Gastroesophageal sphincter (tissue), 4 donors: ENCODE data around the gene PRLR. TPM values are rescaled to one million over a fixed set of nuclear protein-coding genes. Genes with fewer than 3 reads are reported as not detected.

ENCODE experiments used
- ATAC-seq: fragments of 150-250 bp; one replicate; pipeline ENCODE4 v1.9.1; 2016; ENCODE audit warnings: mild to moderate bottlenecking, moderate library complexity
- H3K27ac ChIP-seq, 4 donors: fragments of 200-600 bp; sonication (generic) in 3 of 4; 1 replicate in 3 of 4; 2 replicates in 1 of 4; pipeline ENCODE4 v1.5.1; 2016 to 2019
- H3K27me3 ChIP-seq: fragments of 200-600 bp; sonication (generic); one replicate; pipeline ENCODE4 v1.5.1; 2019
- H3K36me3 ChIP-seq, 2 donors: fragments of 200-600 bp; sonication (generic); one replicate each; pipeline ENCODE4 v1.5.1; 2019; ENCODE audit warnings: control low read depth in 1 of 2
- H3K4me1 ChIP-seq, 3 donors: fragments of 200-600 bp; sonication (generic); 1 replicate in 2 of 3; 2 replicates in 1 of 3; pipeline ENCODE4 v1.5.1; 2016 to 2019; ENCODE audit warnings: control low read depth in 2 of 3
- H3K4me3 ChIP-seq, 2 donors: fragments of 200-600 bp; sonication (generic); one replicate each; pipeline ENCODE4 v1.5.1; 2019; ENCODE audit warnings: mild to moderate bottlenecking in 1 of 2, moderate library complexity in 1 of 2
- H3K9me3 ChIP-seq, 3 donors: fragments of 200-600 bp; sonication (generic); one replicate each; pipeline ENCODE4 v1.5.1; 2017 to 2019; ENCODE audit warnings: control low read depth in 2 of 3
- EP300 ChIP-seq: sonication (generic); formaldehyde crosslinking; IDR thresholded peaks from one replicate; pipeline ENCODE4 v1.6.1; 2017; ENCODE audit warnings: antibody characterized with exemption, mild to moderate bottlenecking
- POLR2A ChIP-seq, 2 donors: fragments of 450-650 bp; IDR thresholded peaks; one replicate each; pipeline ENCODE4 v1.6.1; 2017; ENCODE audit warnings: antibody characterized with exemption in 2 of 2, mild to moderate bottlenecking in 2 of 2, moderate library complexity in 1 of 2
- POLR2AphosphoS5 ChIP-seq: sonication (generic); formaldehyde crosslinking; IDR thresholded peaks from one replicate; pipeline ENCODE4 v1.6.1; 2017; ENCODE audit warnings: antibody characterized with exemption
- WGBS, 2 donors: methylation state at CpG; one replicate each; pipeline ENCODE4 v1.1.5; 2018; ENCODE audit warnings: low coverage in 1 of 2; 5-methylcytosine and 5-hydroxymethylcytosine counted together
- total RNA-seq, 4 donors: library from RNA; depleted of rRNA; stranded (reverse); fragments of >200 nt; gene quantifications; one replicate each; pipeline ENCODE4 v1.1.0, GENCODE V29; 2016
- TF ChIP-seq, protein P1 (sequence below), 4 experiments: fragments of 200-600 bp in 2 of 4; fragments of 450-650 bp in 2 of 4; sonication (generic) in 1 of 4; IDR thresholded peaks; one replicate each; pipeline ENCODE4 v1.5.1; 2017 to 2019; ENCODE audit warnings: antibody characterized with exemption in 4 of 4, mild to moderate bottlenecking in 2 of 4, moderate library complexity in 2 of 4

Gene PRLR
- total RNA-seq, 4 donors from 2014 or later = 0.16 to 1.4 (median 0.85) TPM

- 18% methylated on average over 3 of the region's 4 CpGs; no CpG with 5 or more reads in 1 of the 2 donors for WGBS, 2 donors
- TF ChIP-seq POLR2AphosphoS5 (no peak), POLR2A (IDR thresholded peaks at IDR 0.05) (no peak), EP300 (no peak)
- TF ChIP-seq, protein P1, sequence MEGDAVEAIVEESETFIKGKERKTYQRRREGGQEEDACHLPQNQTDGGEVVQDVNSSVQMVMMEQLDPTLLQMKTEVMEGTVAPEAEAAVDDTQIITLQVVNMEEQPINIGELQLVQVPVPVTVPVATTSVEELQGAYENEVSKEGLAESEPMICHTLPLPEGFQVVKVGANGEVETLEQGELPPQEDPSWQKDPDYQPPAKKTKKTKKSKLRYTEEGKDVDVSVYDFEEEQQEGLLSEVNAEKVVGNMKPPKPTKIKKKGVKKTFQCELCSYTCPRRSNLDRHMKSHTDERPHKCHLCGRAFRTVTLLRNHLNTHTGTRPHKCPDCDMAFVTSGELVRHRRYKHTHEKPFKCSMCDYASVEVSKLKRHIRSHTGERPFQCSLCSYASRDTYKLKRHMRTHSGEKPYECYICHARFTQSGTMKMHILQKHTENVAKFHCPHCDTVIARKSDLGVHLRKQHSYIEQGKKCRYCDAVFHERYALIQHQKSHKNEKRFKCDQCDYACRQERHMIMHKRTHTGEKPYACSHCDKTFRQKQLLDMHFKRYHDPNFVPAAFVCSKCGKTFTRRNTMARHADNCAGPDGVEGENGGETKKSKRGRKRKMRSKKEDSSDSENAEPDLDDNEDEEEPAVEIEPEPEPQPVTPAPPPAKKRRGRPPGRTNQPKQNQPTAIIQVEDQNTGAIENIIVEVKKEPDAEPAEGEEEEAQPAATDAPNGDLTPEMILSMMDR (IDR thresholded peaks at IDR 0.05) = no peak
- no peak for ATAC-seq
- Histone ChIP-seq H3K9me3 (no peaks in the 10 kb centered on the region), H3K4me1 (peaks cover 0 to 19% (median 7%) of the 10 kb centered on the region in 3 donors), H3K36me3 (no peaks in the 10 kb centered on the region), H3K4me3 (no peak overlapping the region), H3K27ac (no peak overlapping the region), H3K27me3 (no peaks in the 10 kb centered on the region)
Observed at GRCh38 chr5:35198686-35199085, 31.6 kb downstream of the PRLR start.

DNA sequence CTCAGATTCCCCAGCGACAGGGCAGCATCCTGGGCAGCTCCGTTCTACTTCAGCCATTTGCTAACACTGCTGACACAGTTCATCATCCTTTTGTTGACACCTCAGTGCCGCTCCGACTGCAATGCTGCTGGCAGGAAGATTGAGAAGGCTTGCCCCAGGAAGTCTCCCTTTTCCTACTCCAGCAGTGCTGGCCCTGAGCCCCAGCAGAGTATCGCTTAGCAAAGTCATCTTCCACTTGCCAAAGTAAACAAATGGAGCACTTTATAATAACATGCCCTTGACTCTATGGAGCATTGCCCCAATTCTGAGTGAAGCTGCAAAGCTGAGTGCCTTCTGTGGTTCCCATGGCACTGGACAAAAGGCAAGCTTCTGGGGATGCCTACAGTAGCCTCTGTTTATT is 32.2 kb downstream of the PRLR start:
- ATAC-seq = no peak
- H3K4me1 ChIP-seq = peaks cover 0 to 19% (median 7%) of the 10 kb centered on the region in 3 donors
- H3K9me3 ChIP-seq = no peaks in the 10 kb centered on the region
- H3K36me3 ChIP-seq = no peaks in the 10 kb centered on the region
- H3K27ac ChIP-seq = no peak overlapping the region
- H3K27me3 ChIP-seq = no peaks in the 10 kb centered on the region
- no peak overlapping the region for H3K4me3 ChIP-seq
- WGBS, 2 donors = 2 to 6% methylated on average over 3 to 5 of the region's 5 CpGs
- TF ChIP-seq POLR2AphosphoS5 (no peak), POLR2A (IDR thresholded peaks at IDR 0.05) (no peak), EP300 (no peak)
- TF ChIP-seq, protein P1 (IDR thresholded peaks at IDR 0.05) = no peak

DNA sequence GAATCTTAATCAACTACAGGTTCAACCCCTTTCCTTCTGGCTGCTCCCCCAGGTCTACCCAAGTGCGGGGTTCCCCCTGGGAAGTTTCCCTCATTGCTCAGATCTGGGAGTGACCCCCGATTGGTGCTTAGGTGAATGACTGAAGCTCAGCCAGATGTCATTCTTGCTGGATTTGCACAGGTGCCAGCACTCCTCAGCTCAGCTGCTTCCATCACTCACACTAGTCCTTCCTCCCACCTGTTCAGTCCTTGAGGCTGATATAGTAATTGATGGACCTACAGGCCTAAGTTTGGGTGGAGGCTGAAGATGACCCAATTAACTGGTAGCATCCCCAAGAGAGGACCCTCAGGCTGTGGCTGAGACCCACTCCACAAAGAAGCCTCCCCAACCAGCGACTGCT is 32.9 kb downstream of the PRLR start:
- 85% methylated on average over 2 of the region's 3 CpGs; no CpG with 5 or more reads in 1 of the 2 donors for WGBS, 2 donors
- H3K9me3 ChIP-seq = no peaks in the 10 kb centered on the region

DNA sequence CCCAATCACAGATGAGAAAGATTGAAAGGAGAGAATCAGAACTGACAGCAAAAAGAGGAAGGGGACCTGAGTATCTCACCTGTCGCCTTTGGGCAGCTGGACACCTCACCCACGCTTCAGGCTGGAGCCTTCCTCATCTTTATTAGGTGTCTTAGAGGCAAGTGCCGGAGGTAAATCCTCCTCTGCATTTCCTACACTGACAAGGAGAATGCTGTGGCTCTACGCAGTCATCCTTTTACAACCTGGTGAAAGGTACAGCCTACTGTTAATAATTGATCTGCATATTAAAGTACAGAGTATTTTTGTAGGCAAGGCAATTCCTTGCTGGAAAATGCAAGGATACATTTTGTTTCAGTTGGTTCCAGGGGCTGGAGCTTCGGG is 34.8 kb downstream of the PRLR start:
- TF ChIP-seq POLR2AphosphoS5 = no peak
- no peak for TF ChIP-seq POLR2A (IDR thresholded peaks at IDR 0.05)
- TF ChIP-seq EP300 = no peak
- TF ChIP-seq, protein P1 (IDR thresholded peaks at IDR 0.05) = no peak
- Histone ChIP-seq H3K9me3 (no peaks in the 10 kb centered on the region), H3K27ac (no peak overlapping the region), H3K27me3 (no peaks in the 10 kb centered on the region), H3K36me3 (no peaks in the 10 kb centered on the region), H3K4me3 (no peak overlapping the region), H3K4me1 (peaks cover 0 to 19% (median 7%) of the 10 kb centered on the region in 3 donors)
- 76 to 100% methylated on average over 2 to 4 of the region's 5 CpGs for WGBS, 2 donors
- no peak for ATAC-seq

More for the DNA sequence above, 32.9 kb downstream of the PRLR start:
- no peak overlapping the region for H3K27ac ChIP-seq
- no peaks in the 10 kb centered on the region for H3K27me3 ChIP-seq
- H3K4me3 ChIP-seq = no peak overlapping the region
- no peak for ATAC-seq
- H3K36me3 ChIP-seq = no peaks in the 10 kb centered on the region
- TF ChIP-seq POLR2AphosphoS5 (no peak), POLR2A (IDR thresholded peaks at IDR 0.05) (no peak), EP300 (no peak)
- TF ChIP-seq, protein P1 (IDR thresholded peaks at IDR 0.05) = no peak
- peaks cover 0 to 19% (median 7%) of the 10 kb centered on the region in 3 donors for H3K4me1 ChIP-seq

DNA sequence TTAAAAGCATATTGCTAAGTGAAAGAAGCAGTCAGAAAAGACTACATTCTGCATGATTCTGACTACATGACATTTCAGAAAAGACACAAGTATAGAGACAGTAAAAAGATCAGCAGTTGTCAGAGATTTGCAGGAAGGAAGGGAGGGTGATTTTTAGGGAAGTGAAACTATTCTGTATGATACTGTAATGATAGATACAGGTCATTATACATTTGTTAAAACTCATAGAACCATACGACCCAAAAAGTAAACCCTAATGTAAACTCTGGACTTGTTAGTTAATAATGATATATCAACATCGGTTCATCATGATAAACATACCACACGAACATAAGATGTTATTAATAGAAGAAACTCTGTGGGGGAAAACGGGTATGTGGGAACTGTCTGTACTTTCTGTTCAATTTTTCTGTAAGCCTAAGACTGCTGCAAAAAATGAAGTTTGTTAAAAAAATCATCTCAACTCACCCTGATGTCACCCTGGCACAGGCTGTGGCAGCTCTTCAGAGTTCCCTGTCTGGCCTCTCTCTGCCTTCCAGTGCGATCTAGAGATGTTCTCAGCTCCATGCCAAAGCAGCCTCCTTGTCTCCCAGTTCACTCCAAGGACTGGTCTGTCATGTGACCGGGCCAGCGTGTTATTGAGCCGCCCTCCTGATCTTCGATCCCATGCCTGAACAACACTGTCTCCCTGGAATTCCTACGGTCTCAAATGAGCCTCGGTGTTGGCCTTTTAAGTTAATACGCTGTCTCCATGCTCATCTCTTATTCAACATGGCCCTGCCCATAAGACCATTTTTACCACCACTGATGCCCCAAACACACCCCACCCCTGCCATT is 35.4 kb downstream of the PRLR start:
- Histone ChIP-seq H3K27me3 (no peaks in the 10 kb centered on the region), H3K4me3 (no peak overlapping the region), H3K4me1 (peaks cover 0 to 19% (median 7%) of the 10 kb centered on the region in 3 donors), H3K36me3 (no peaks in the 10 kb centered on the region), H3K9me3 (no peaks in the 10 kb centered on the region), H3K27ac (no peak overlapping the region)
- WGBS, 2 donors = 65 to 79% methylated on average over 7 to 12 of the region's 12 CpGs
- ATAC-seq = no peak
- TF ChIP-seq POLR2A (IDR thresholded peaks at IDR 0.05) (no peak), EP300 (no peak), POLR2AphosphoS5 (no peak)
- TF ChIP-seq, protein P1 (IDR thresholded peaks at IDR 0.05) = no peak
